Endothelial cell of umbilical vein (primary cell): ENCODE measurements around the gene CABP2. TPM values are rescaled to one million over a fixed set of nuclear protein-coding genes. Genes with fewer than 3 reads are reported as not detected.

Experiments
- BruUV-seq: library from RNA; stranded (reverse); fragments of 400-500 nt; replicated peaks from 2 replicates; lab custom pipeline; 2021; lab: Mats Ljungman, UMichigan
- CTCF ChIA-PET: fragments of 300-600, 350-600 bp; sonication (Branson Sonifier 250); formaldehyde crosslinking; loops from one replicate; lab custom pipeline; 2021; ENCODE audit warnings: antibody characterized with exemption, inconsistent platforms; lab: Charles Lee
- POLR2A ChIA-PET: fragments of 300-600, 350-600 bp; sonication (Branson Sonifier 250); formaldehyde crosslinking; loops from one replicate; lab custom pipeline; 2021; ENCODE audit warnings: antibody characterized with exemption, inconsistent platforms; lab: Charles Lee
- DNase-seq: peaks from one replicate; pipeline ENCODE4 v3.0.0-alpha.2; 2011; ENCODE audit warnings: low read depth, low spot score
- FAIRE-seq: peaks from 2 replicates; lab custom pipeline; 2011; peaks lifted over from hg19 to GRCh38; lab: Jason Lieb, UNC
- H2AFZ ChIP-seq: 2 replicates; pipeline ENCODE4 v1.6.0; 2012; ENCODE audit warnings: low read depth, low read length, control low read depth, inconsistent platforms
- H3K27ac ChIP-seq: 2 replicates; pipeline ENCODE4 v1.5.1; 2011; ENCODE audit warnings: low read depth, mild to moderate bottlenecking, control low read depth, low read length, moderate library complexity; ENCODE audit not compliant: insufficient read depth
- H3K27me3 ChIP-seq, 2 experiments: 2 replicates each; pipeline versions ENCODE4 v1.6.0 to v1.6.1; 2011; ENCODE audit warnings: low read length in 2 of 2, mixed read lengths in 1 of 2; ENCODE audit not compliant: control insufficient read depth in 2 of 2, insufficient read depth in 2 of 2
- H3K36me3 ChIP-seq, 2 experiments: 2 replicates in 1 of 2; 3 replicates in 1 of 2; pipeline ENCODE4 v1.5.1; 2011; ENCODE audit warnings: low read length in 2 of 2, mild to moderate bottlenecking in 1 of 2, moderate library complexity in 1 of 2; ENCODE audit not compliant: control insufficient read depth in 2 of 2, insufficient read depth in 2 of 2; ENCODE audit errors: extremely low read depth in 1 of 2
- H3K4me1 ChIP-seq: 3 replicates; pipeline ENCODE4 v1.5.1; 2011; ENCODE audit warnings: mild to moderate bottlenecking, low read length; ENCODE audit not compliant: control insufficient read depth, insufficient read depth; ENCODE audit errors: extremely low read depth
- H3K4me2 ChIP-seq: 2 replicates; pipeline ENCODE4 v1.6.1; 2011; ENCODE audit warnings: low read length, control low read depth, mixed read lengths; ENCODE audit not compliant: insufficient read depth
- H3K4me3 ChIP-seq, 3 experiments: fragments of 200-600 bp in 1 of 3; sonication (generic), shearing (Covaris generic) in 1 of 3; replicated peaks in 1 of 3; 2 replicates each; pipeline ENCODE4 v1.5.1; 2011 to 2016; ENCODE audit warnings: control low read depth in 3 of 3, low read length in 3 of 3, mild to moderate bottlenecking in 2 of 3, inconsistent platforms in 1 of 3, low read depth in 1 of 3, moderate library complexity in 1 of 3; ENCODE audit not compliant: insufficient read depth in 1 of 3
- H3K79me2 ChIP-seq: 2 replicates; pipeline ENCODE4 v1.6.0; 2012; ENCODE audit warnings: low read length, inconsistent platforms; ENCODE audit not compliant: control insufficient read depth, insufficient read depth
- H3K9ac ChIP-seq: replicated peaks from 2 replicates; pipeline ENCODE3; 2011; ENCODE audit warnings: low read length, control low read depth; ENCODE audit not compliant: insufficient read depth; ENCODE audit errors: extremely low read depth
- H3K9me1 ChIP-seq: replicated peaks from 3 replicates; pipeline ENCODE4 v1.6.0; 2011; ENCODE audit warnings: mild to moderate bottlenecking, low read length; ENCODE audit not compliant: control insufficient read depth, insufficient read depth; ENCODE audit errors: extremely low read depth
- H3K9me3 ChIP-seq: replicated peaks from 2 replicates; pipeline ENCODE4 v1.5.1; 2012; ENCODE audit warnings: low read length, inconsistent platforms; ENCODE audit not compliant: control insufficient read depth, insufficient read depth
- H4K20me1 ChIP-seq: replicated peaks from 2 replicates; pipeline ENCODE3; 2011; ENCODE audit warnings: mild to moderate bottlenecking, low read length; ENCODE audit not compliant: control insufficient read depth, insufficient read depth; ENCODE audit errors: extremely low read depth
- EZH2 ChIP-seq: IDR thresholded peaks from 2 replicates; pipeline ENCODE4 v1.6.1; 2012; ENCODE audit warnings: borderline replicate concordance, low read depth, mild to moderate bottlenecking, moderate library complexity, low read length, inconsistent platforms; ENCODE audit not compliant: severe bottlenecking
- FOS ChIP-seq: IDR thresholded peaks from 2 replicates; pipeline ENCODE4 v1.6.1; 2011; ENCODE audit warnings: mild to moderate bottlenecking, low read length, moderate library complexity, borderline replicate concordance; ENCODE audit not compliant: insufficient read depth
- GATA2 ChIP-seq: IDR thresholded peaks from 2 replicates; pipeline ENCODE4 v1.7.0; 2011; ENCODE audit warnings: low read depth, mild to moderate bottlenecking, moderate library complexity, mixed read lengths, low read length; ENCODE audit not compliant: insufficient read length, insufficient read depth
- JUN ChIP-seq: IDR thresholded peaks from 2 replicates; pipeline ENCODE4 v1.6.1; 2011; ENCODE audit warnings: borderline replicate concordance, low read depth; ENCODE audit not compliant: insufficient read length, insufficient read depth
- MAX ChIP-seq: IDR thresholded peaks from 2 replicates; pipeline ENCODE4 v1.6.1; 2011; ENCODE audit not compliant: insufficient read depth, insufficient read length
- MYC ChIP-seq: IDR thresholded peaks from one replicate; pipeline ENCODE4 v1.6.1; 2011; ENCODE audit warnings: mild to moderate bottlenecking, low read depth, low read length
- POLR2A ChIP-seq: IDR thresholded peaks from 2 replicates; pipeline ENCODE4 v1.6.1; 2012; ENCODE audit warnings: low read depth, mild to moderate bottlenecking, control low read depth, low read length
- POLR2AphosphoS5 ChIP-seq: IDR thresholded peaks from 2 replicates; pipeline ENCODE4 v1.6.1; 2012; ENCODE audit warnings: low read depth, mild to moderate bottlenecking, control low read depth, low read length, moderate library complexity; ENCODE audit not compliant: insufficient read depth
- dilution Hi-C: fragments of 300-500 bp; cut with MboI; formaldehyde crosslinking; loops from one replicate; pipeline ENCODE4 v1.15.0; 2019; ENCODE audit warnings: low sequenced_read_pairs; ENCODE audit not compliant: extremely low pct_ligation_motif_present
- intact Hi-C: fragments of 100-400 bp; cut with micrococcal nuclease; formaldehyde crosslinking; loops from one replicate; pipeline ENCODE4 v1.10.0; 2022
- polyA plus RNA-seq, 4 experiments: library from polyadenylated mRNA; depleted of rRNA in 3 of 4; stranded (reverse) in 3 of 4; unstranded in 1 of 4; fragments of >200 nt; gene quantifications; 2 replicates each; pipeline versions ENCODE4 v1.2.1 to v1.2.3, GENCODE V29; 2011 to 2012; ENCODE audit warnings: missing spikeins in 1 of 4
- total RNA-seq: library from RNA; stranded (reverse); gene quantifications from 2 replicates; pipeline ENCODE4 v1.2.3, GENCODE V29; 2021
- TF ChIP-seq, protein P1 (sequence below), 2 donors: IDR thresholded peaks; 1 replicate in 1 of 2; 2 replicates in 1 of 2; pipeline ENCODE4 v1.5.1; 2011; ENCODE audit warnings: low read length in 2 of 2, mild to moderate bottlenecking in 2 of 2, moderate library complexity in 2 of 2, control low read depth in 1 of 2, inconsistent platforms in 1 of 2, low read depth in 1 of 2; ENCODE audit not compliant: insufficient read depth in 1 of 2; ENCODE audit errors: extremely low read depth in 1 of 2

Gene CABP2
- total and polyA plus RNA-seq, 2 donors (not counting 3 experiments of a cell fraction or from before 2014, with no cell fraction given), result not detected

DNA sequence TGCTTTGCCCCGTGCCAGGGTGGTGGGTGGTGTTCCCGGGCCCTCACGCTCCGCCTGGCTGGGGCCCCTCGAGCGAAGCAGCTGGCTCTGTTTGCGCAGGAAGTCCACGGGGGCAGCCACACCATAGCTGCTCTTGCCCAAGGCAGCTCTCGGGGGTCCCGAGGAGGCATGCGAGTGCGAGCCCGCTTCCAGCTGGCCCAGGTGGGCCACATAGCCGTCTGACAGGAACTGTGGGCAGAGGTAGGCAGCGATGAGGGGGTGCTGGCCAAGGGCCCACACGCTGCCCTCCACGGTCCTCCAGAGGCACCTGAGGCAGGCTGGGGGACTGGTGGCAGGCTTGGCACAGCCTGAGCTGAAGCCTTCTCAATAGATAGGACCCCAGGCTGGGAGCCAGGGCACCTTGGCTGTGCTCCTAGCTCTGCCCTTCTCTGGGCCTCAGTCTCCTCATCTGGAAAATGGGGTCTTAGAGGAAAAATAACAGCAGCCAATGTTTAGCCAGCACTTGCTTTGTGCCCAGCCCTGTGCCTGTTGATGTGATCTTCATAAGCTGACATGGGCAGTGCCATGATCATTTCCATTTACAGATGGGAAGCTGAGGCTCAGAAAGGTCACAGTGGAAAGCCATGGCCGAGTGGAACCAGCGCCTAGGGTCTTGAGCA, 31.0 kb downstream of the CABP2 start:
- H3K79me2 ChIP-seq, result no peaks in the 10 kb centered on the region
- no peak overlapping the region for H3K9ac ChIP-seq
- intact Hi-C loops, result no loop called here
- ChIA-PET POLR2A (no interaction called here), CTCF (interaction anchor here (1.0 to 2.6 kb wide), 2 partner anchors 9 to 90 kb away, joined by 3 to 10 read pairs; partner anchors contain the start of genes AIP and PPP1CA)
- no peak overlapping the region for H3K4me2 ChIP-seq
- no peaks in the 10 kb centered on the region for H3K9me3 ChIP-seq
- no peak for TF ChIP-seq MAX
- TF ChIP-seq POLR2A, result no peak
- TF ChIP-seq EZH2, result no peak
- TF ChIP-seq JUN, result no peak
- TF ChIP-seq, protein P1, sequence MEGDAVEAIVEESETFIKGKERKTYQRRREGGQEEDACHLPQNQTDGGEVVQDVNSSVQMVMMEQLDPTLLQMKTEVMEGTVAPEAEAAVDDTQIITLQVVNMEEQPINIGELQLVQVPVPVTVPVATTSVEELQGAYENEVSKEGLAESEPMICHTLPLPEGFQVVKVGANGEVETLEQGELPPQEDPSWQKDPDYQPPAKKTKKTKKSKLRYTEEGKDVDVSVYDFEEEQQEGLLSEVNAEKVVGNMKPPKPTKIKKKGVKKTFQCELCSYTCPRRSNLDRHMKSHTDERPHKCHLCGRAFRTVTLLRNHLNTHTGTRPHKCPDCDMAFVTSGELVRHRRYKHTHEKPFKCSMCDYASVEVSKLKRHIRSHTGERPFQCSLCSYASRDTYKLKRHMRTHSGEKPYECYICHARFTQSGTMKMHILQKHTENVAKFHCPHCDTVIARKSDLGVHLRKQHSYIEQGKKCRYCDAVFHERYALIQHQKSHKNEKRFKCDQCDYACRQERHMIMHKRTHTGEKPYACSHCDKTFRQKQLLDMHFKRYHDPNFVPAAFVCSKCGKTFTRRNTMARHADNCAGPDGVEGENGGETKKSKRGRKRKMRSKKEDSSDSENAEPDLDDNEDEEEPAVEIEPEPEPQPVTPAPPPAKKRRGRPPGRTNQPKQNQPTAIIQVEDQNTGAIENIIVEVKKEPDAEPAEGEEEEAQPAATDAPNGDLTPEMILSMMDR (IDR thresholded peaks at IDR 0.05; ENCODE audit: extremely low read depth in 1 of 2, insufficient read depth in 1 of 2, low read depth in 1 of 2, low read length in 2 of 2), result no peak
- TF ChIP-seq FOS, result no peak
- TF ChIP-seq POLR2AphosphoS5, result no peak
- TF ChIP-seq MYC, result no peak
- TF ChIP-seq GATA2, result no peak
- no peak overlapping the region for H3K4me3 ChIP-seq
- DNase-seq (no peak), FAIRE-seq (no peak)
- dilution Hi-C loops, result no loop called here
- BruUV-seq, result no TSS peak
- no peak overlapping the region for H2AFZ ChIP-seq
- H3K27me3 ChIP-seq, result no peaks in the 10 kb centered on the region
- no peak overlapping the region for H3K27ac ChIP-seq
- H3K9me1 ChIP-seq, result no peaks in the 10 kb centered on the region
- peaks cover 0 to 9% of the 10 kb centered on the region in 2 experiments for H3K36me3 ChIP-seq
- no peaks in the 10 kb centered on the region for H3K4me1 ChIP-seq
- H4K20me1 ChIP-seq, result no peaks in the 10 kb centered on the region
